HCT116 (cell line): Measurements from ENCODE around the gene MDM4. TPM values are rescaled to one million over a fixed set of nuclear protein-coding genes. Genes with fewer than 3 reads are reported as not detected.

Experiments used
- ATAC-seq: fragments of 200-7000 bp; cut with Tn5 transposase; 2 replicates; pipeline ENCODE4 v1.9.1; 2020; ENCODE audit warnings: mild to moderate bottlenecking, moderate library complexity
- BruUV-seq: library from RNA; stranded (reverse); fragments of 400-500 nt; replicated peaks from 2 replicates; lab custom pipeline; 2021; lab: Mats Ljungman, UMichigan
- CTCF ChIA-PET: fragments of 300-600 bp; sonication (Branson Sonifier 250); formaldehyde crosslinking; loops from one replicate; lab custom pipeline; 2021; ENCODE audit warnings: antibody characterized with exemption; lab: Charles Lee
- POLR2A ChIA-PET: fragments of 300-600, 350-600 bp; sonication (Branson Sonifier 250); formaldehyde crosslinking; loops from one replicate; lab custom pipeline; 2021; ENCODE audit warnings: antibody characterized with exemption; lab: Charles Lee
- RAD21 ChIA-PET, 2 experiments: fragments of 300-600 bp; sonication (Branson Sonifier 250); formaldehyde crosslinking; loops; one replicate each; lab custom pipeline; 2023; ENCODE audit warnings: low total read pairs in 2 of 2; ENCODE audit not compliant: uncharacterized antibody in 2 of 2, unreplicated experiment in 2 of 2, low non-redundant PET in 1 of 2; lab: Charles Lee
- DNase-seq: peaks from one replicate; pipeline ENCODE4 v3.0.0-alpha.2; 2010; ENCODE audit warnings: low read depth, low spot score
- H2AFZ ChIP-seq: fragments of 200-600 bp; shearing (Covaris generic), sonication (generic); 2 replicates; pipeline ENCODE4 v1.6.1; 2017; ENCODE audit warnings: low read depth, mixed run types, mixed read lengths, antibody characterized with exemption, low read length; ENCODE audit not compliant: poor library complexity, severe bottlenecking
- H3K27ac ChIP-seq: 2 replicates; pipeline ENCODE4 v1.5.1; 2012; ENCODE audit warnings: low read depth, low read length
- H3K27me3 ChIP-seq: fragments of 200-600 bp; sonication (generic); 2 replicates; pipeline ENCODE4 v1.6.1; 2016; ENCODE audit warnings: mixed run types, low read length, mixed read lengths; ENCODE audit not compliant: insufficient read depth
- H3K36me3 ChIP-seq, 2 experiments: fragments of 200-500 bp in 1 of 2; fragments of 200-600 bp in 1 of 2; sonication (Bioruptor generic) in 1 of 2; sonication (generic) in 1 of 2; 2 replicates each; pipeline versions ENCODE4 v1.5.1 to v1.6.1; 2014 to 2016; ENCODE audit warnings: low read length in 2 of 2, inconsistent platforms in 1 of 2, mixed read lengths in 1 of 2, mixed run types in 1 of 2; ENCODE audit not compliant: insufficient read depth in 2 of 2, control insufficient read depth in 1 of 2
- H3K4me1 ChIP-seq, 2 experiments: fragments of 200-600 bp in 1 of 2; sonication (generic) in 1 of 2; 2 replicates each; pipeline versions ENCODE4 v1.5.1 to v1.6.1; 2012 to 2017; ENCODE audit warnings: low read length in 2 of 2, inconsistent platforms in 1 of 2, mild to moderate bottlenecking in 1 of 2, mixed read lengths in 1 of 2, mixed run types in 1 of 2, moderate library complexity in 1 of 2; ENCODE audit not compliant: insufficient read depth in 2 of 2, control insufficient read depth in 1 of 2
- H3K4me2 ChIP-seq: fragments of 200-600 bp; sonication (generic); 2 replicates; pipeline ENCODE4 v1.6.1; 2017; ENCODE audit warnings: mixed run types, low read length, mixed read lengths
- H3K4me3 ChIP-seq, 2 experiments: fragments of 200-600 bp in 1 of 2; sonication (generic) in 1 of 2; replicated peaks in 1 of 2; 2 replicates each; pipeline ENCODE4 v1.5.1; 2011 to 2016; ENCODE audit warnings: low read length in 2 of 2, control low read depth in 1 of 2, low read depth in 1 of 2, mild to moderate bottlenecking in 1 of 2, mixed read lengths in 1 of 2, mixed run types in 1 of 2
- H3K79me2 ChIP-seq: fragments of 200-600 bp; sonication (generic); 2 replicates; pipeline ENCODE4 v1.6.1; 2017; ENCODE audit warnings: mild to moderate bottlenecking, mixed run types, low read length, moderate library complexity, mixed read lengths; ENCODE audit not compliant: insufficient read depth
- H3K9ac ChIP-seq: fragments of 200-600 bp; sonication (generic); 2 replicates; pipeline ENCODE4 v1.6.1; 2016; ENCODE audit warnings: low read length, mixed read lengths
- H3K9me2 ChIP-seq: fragments of 200-600 bp; sonication (generic), shearing (Covaris generic); 2 replicates; pipeline ENCODE4 v1.6.1; 2017; ENCODE audit warnings: mixed run types, mild to moderate bottlenecking, moderate library complexity; ENCODE audit not compliant: insufficient read depth
- H3K9me3 ChIP-seq, 2 experiments: fragments of 200-500 bp in 1 of 2; fragments of 200-600 bp in 1 of 2; sonication (Bioruptor generic) in 1 of 2; sonication (generic) in 1 of 2; 2 replicates each; pipeline ENCODE4 v1.6.1; 2014 to 2017; ENCODE audit warnings: low read length in 2 of 2, mixed read lengths in 2 of 2, inconsistent platforms in 1 of 2, low read depth in 1 of 2, mild to moderate bottlenecking in 1 of 2, mixed run types in 1 of 2, moderate library complexity in 1 of 2; ENCODE audit not compliant: control insufficient read depth in 1 of 2, insufficient read depth in 1 of 2
- H4K20me1 ChIP-seq: fragments of 200-600 bp; sonication (generic), shearing (Covaris generic); 2 replicates; pipeline ENCODE4 v1.6.1; 2017; ENCODE audit warnings: mixed run types, mild to moderate bottlenecking, moderate library complexity; ENCODE audit not compliant: insufficient read depth
- ATF3 ChIP-seq: IDR thresholded peaks from 2 replicates; pipeline ENCODE4 v1.6.1; 2012
- EGR1 ChIP-seq: IDR thresholded peaks from 2 replicates; pipeline ENCODE4 v1.6.1; 2012; ENCODE audit warnings: low read depth
- ELF1 ChIP-seq: IDR thresholded peaks from 2 replicates; pipeline ENCODE4 v1.6.1; 2012; ENCODE audit warnings: low read depth, borderline replicate concordance
- EZH2 ChIP-seq: fragments of 200-600 bp; sonication (generic); IDR thresholded peaks from 2 replicates; pipeline ENCODE4 v1.6.1; 2017; ENCODE audit warnings: antibody characterized with exemption, mixed run types
- EZH2phosphoT487 ChIP-seq: fragments of 200-600 bp; IDR thresholded peaks from 2 replicates; pipeline ENCODE4 v1.6.1; 2018; ENCODE audit warnings: antibody characterized with exemption, borderline replicate concordance
- POLR2A ChIP-seq: IDR thresholded peaks from 2 replicates; pipeline ENCODE4 v1.7.0; 2011; ENCODE audit warnings: borderline replicate concordance; ENCODE audit not compliant: insufficient read depth, insufficient read length; ENCODE audit errors: extremely low read depth
- RAD21 ChIP-seq: IDR thresholded peaks from 2 replicates; pipeline ENCODE4 v1.6.1; 2012; ENCODE audit warnings: low read depth, mild to moderate bottlenecking
- TCF7L2 ChIP-seq: IDR thresholded peaks from 2 replicates; pipeline ENCODE4 v1.7.0; 2011; ENCODE audit warnings: borderline replicate concordance, inconsistent platforms; ENCODE audit not compliant: insufficient read depth, insufficient read length; ENCODE audit errors: extremely low read depth
- intact Hi-C: fragments of 100-400 bp; cut with micrococcal nuclease; formaldehyde crosslinking; loops from 2 replicates; pipeline ENCODE4 v1.10.0; 2022
- total RNA-seq: library from RNA; stranded (reverse); gene quantifications from one replicate; pipeline ENCODE4 v1.2.1, GENCODE V29; 2021; ENCODE audit not compliant: unreplicated experiment
- TF ChIP-seq, protein P1 (sequence below), 3 experiments: fragments of 200-600 bp in 1 of 3; sonication (generic) in 1 of 3; IDR thresholded peaks in 2 of 3; conservative IDR thresholded peaks in 1 of 3; 2 replicates each; pipeline ENCODE4 v1.5.1; 2012 to 2017; ENCODE audit warnings: low read depth in 2 of 3, low read length in 2 of 3, antibody characterized with exemption in 1 of 3, borderline replicate concordance in 1 of 3, control low read depth in 1 of 3, mild to moderate bottlenecking in 1 of 3, mixed read lengths in 1 of 3, mixed run types in 1 of 3, moderate library complexity in 1 of 3; ENCODE audit not compliant: insufficient read depth in 1 of 3

Gene MDM4
- total RNA-seq, 1 experiment from 2014 or later = 79.5 TPM

- Histone ChIP-seq H3K9me2 (no peaks in the 10 kb centered on the region), H3K79me2 (no peaks in the 10 kb centered on the region), H3K36me3 (no peaks in the 10 kb centered on the region), H3K27ac (no peak overlapping the region), H4K20me1 (no peaks in the 10 kb centered on the region), H3K9ac (no peak overlapping the region), H3K9me3 (no peaks in the 10 kb centered on the region), H3K4me2 (no peak overlapping the region), H2AFZ (no peak overlapping the region), H3K27me3 (no peaks in the 10 kb centered on the region), H3K4me1 (peaks cover 41 to 44% of the 10 kb centered on the region in 2 experiments), H3K4me3 (no peak overlapping the region)
- intact Hi-C loops = no loop called here
- RAD21 ChIA-PET = no interaction called here
- ATAC-seq = no peak
- no peak for DNase-seq
- CTCF ChIA-PET = no interaction called here
- no TSS peak for BruUV-seq
- POLR2A ChIA-PET = no interaction called here
- TF ChIP-seq EGR1 = no peak
- no peak for TF ChIP-seq EZH2phosphoT487
- TF ChIP-seq ELF1 = no peak
- no peak for TF ChIP-seq POLR2A
Observed at GRCh38 chr1:204475656-204476432, 40.4 kb upstream of the MDM4 start.

GRCh38 chr1:204476563-204476962 lies 39.6 kb upstream of the MDM4 start:
- peaks cover 45 to 51% of the 10 kb centered on the region in 2 experiments for H3K4me1 ChIP-seq
- H3K9me2 ChIP-seq = no peaks in the 10 kb centered on the region
- DNase-seq (no peak), ATAC-seq (no peak)
- no peaks in the 10 kb centered on the region for H3K9me3 ChIP-seq
- no peaks in the 10 kb centered on the region for H3K36me3 ChIP-seq
- ChIA-PET CTCF (no interaction called here), RAD21 (no interaction called here), POLR2A (no interaction called here)
- no peak overlapping the region for H3K4me3 ChIP-seq
- BruUV-seq = no TSS peak
- no peaks in the 10 kb centered on the region for H3K79me2 ChIP-seq
- no peak overlapping the region for H2AFZ ChIP-seq
- no peak overlapping the region for H3K27ac ChIP-seq
- no peaks in the 10 kb centered on the region for H4K20me1 ChIP-seq
- H3K27me3 ChIP-seq = no peaks in the 10 kb centered on the region
- TF ChIP-seq TCF7L2 = no peak
- TF ChIP-seq RAD21 = peak; percentile 36; the same call in 1 of the 2 replicates
- TF ChIP-seq, protein P1, sequence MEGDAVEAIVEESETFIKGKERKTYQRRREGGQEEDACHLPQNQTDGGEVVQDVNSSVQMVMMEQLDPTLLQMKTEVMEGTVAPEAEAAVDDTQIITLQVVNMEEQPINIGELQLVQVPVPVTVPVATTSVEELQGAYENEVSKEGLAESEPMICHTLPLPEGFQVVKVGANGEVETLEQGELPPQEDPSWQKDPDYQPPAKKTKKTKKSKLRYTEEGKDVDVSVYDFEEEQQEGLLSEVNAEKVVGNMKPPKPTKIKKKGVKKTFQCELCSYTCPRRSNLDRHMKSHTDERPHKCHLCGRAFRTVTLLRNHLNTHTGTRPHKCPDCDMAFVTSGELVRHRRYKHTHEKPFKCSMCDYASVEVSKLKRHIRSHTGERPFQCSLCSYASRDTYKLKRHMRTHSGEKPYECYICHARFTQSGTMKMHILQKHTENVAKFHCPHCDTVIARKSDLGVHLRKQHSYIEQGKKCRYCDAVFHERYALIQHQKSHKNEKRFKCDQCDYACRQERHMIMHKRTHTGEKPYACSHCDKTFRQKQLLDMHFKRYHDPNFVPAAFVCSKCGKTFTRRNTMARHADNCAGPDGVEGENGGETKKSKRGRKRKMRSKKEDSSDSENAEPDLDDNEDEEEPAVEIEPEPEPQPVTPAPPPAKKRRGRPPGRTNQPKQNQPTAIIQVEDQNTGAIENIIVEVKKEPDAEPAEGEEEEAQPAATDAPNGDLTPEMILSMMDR (IDR thresholded peaks at IDR 0.05 in 2 of 3, conservative IDR thresholded peaks at IDR 0.05 in 1 of 3; ENCODE audit: borderline replicate concordance in 1 of 3, insufficient read depth in 1 of 3, low read depth in 2 of 3, low read length in 2 of 3) = peak in 2 of 3 experiments; percentile 24 to 32; a peak in 2 of 6 replicates
- TF ChIP-seq ATF3 = no peak
- no peak for TF ChIP-seq EZH2
- TF ChIP-seq POLR2A = no peak
- intact Hi-C loops = no loop called here
- no peak overlapping the region for H3K9ac ChIP-seq
- H3K4me2 ChIP-seq = peak overlapping the region; percentile 72
